GM23248 (cell line): ENCODE data around the gene ZNF648.

Experiments
- EZH2 ChIP-seq: fragments of 200-600 bp; sonication (generic); IDR thresholded peaks from 2 replicates; pipeline ENCODE4 v1.6.1; 2018; ENCODE audit warnings: antibody characterized with exemption, mild to moderate bottlenecking; ENCODE audit not compliant: insufficient read depth, poor library complexity, severe bottlenecking
- EZH2phosphoT487 ChIP-seq: fragments of 200-600 bp; sonication (generic); IDR thresholded peaks from 2 replicates; pipeline ENCODE4 v1.6.1; 2018; ENCODE audit warnings: antibody characterized with exemption, moderate library complexity, mild to moderate bottlenecking, low read depth; ENCODE audit not compliant: insufficient read depth

GRCh38 chr1:182032251-182032650 is 29.3 kb downstream of the ZNF648 start:
- TF ChIP-seq EZH2phosphoT487 = no peak
- TF ChIP-seq EZH2 = no peak
